Stromal cell of bone marrow (primary cell): ENCODE data around the gene DHX34.
"Not testable (repeated sequence)": the region's sequence is repeated elsewhere in the genome, so short reads cannot be mapped to it uniquely, and the experiment has no call there.

ENCODE experiments used
- DNase-seq: peaks from one replicate; pipeline ENCODE4 v3.0.0-alpha.2; 2012; ENCODE audit warnings: low read depth

DHX34 gene

DNA sequence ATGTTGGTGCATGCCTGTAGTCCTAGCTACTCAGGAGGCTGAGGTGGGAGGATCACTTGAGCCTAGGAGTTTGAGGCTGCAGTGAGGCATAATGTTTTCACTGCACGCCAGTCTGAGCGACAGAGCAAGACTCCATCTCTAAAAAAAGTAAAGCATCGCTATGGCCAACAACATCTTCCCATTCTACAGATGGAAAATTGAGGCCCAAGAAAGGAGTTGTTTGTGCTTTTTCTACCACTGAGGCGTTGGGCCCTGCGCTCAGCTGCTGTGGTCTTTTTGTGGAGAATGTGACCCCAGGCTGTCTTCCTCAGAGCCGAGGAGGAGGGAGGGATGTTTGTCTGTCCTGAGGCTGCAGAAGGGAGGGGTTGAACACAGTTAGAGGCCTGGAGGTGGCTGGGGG lies 17.6 kb upstream of the DHX34 start:
- DNase-seq: no peak

DNA sequence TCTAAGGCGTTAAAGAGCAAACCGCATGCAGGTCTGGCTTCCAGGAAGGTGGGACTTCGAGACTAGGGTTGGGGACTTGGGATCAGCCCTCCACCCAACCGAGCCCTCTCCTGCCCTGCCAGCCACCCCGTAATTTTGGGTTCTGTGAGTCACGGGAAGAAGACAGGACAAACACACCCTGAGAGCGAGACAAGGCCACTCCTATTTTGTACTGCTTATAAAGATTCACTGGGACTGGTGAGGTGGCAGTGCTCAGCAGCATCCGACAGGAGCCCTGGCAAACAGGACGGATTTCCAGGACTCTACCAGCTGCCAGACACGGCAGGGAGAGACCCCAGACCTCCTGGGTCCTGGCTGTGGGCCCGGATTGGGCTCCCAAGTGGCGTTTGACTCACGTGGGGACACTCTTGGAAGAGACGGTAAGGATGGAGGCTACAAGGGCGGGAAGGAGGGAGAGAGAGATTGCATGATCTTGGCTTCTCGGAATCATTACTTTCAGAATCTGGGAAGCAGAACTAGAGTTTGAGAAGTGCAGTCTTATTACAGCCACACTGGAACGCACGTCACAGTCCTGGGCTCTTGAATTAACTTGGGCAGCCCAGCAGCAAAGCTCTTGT lies 17.1 kb upstream of the DHX34 start, which contains the start of gene C5AR2:
Gene C5AR2, plus strand, starts transcription at position 245 of the 617 bp plus-strand sequence. CDS start 8,625 bp downstream, outside the sequence.
- DNase-seq: peak; percentile 40

DNA sequence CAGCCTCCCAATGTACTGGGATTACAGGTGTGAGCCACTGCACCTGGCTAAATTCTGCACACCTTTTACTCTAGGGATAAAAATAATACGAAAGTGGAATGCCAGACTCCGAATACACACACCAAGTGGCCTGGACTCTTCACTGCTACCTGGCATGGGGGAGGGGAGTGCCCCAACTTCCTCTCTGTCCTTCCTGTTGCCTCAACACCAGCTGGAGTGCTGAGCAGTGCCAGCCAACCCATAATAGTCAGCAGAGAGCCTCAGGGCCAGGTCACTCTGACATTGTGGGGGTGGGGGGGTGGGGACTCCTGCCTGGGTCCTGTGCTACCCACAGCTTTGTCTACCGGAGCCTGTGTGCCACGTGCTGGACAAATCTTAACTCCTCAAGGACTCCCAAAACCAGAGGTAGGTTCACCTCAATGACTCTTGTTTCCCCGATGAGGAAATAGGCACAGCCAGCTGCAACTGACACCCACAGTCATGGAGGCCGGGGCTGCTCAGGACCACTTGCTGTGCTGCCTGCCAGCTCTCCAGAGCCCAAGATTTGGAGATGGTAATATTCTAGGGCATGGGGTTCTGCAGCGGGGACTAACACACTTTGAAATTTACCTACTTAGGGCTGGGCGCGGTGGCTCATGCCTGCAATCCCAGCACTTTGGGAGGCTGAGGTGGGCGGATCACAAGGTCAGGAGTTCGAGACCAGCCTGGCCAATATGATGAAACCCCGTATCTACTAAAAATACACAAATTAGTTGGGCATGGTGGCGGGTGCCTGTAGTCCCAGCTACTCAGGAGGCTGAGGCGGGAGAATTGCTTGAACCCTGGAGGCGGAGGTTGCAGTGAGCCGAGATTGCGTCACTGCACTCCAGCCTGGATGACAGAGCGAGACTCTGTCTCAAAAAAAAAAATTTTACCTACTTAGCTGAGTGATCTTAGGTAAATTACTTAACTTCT lies 12.1 kb upstream of the DHX34 start:
- DNase-seq: not testable (repeated sequence)

DNA sequence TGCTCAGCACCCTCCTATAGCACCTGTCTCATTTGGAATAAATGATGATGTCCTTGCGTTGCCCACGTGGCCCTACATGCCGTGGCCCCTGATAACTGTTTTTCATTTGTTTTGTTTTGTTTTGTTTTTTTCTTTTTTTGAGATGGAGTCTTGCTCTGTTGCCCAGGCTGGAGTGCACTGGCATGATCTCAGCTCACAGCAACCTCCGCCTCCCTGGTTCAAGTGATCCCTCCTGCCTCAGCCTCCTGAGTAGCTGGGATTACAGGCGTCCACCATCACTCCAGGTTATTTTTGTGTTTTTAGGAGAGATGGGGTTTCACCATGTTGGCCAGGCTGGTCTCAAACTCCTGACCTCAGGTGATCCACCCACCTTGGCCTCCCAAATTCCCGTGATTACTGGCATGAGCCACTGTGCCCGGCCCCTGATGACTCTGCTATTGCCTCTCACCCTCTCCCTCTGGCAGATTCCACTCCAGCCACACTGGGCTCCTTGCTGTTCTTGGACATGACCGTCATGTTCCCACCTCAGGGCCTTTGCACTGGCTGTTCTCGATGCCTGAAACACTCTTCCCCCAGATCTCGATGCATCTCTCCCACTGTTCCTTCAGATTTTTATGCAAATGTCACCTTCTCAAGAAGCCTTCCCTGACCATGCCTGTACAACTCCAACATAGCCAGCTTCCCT lies 9.8 kb upstream of the DHX34 start:
- DNase-seq: no peak

DNA sequence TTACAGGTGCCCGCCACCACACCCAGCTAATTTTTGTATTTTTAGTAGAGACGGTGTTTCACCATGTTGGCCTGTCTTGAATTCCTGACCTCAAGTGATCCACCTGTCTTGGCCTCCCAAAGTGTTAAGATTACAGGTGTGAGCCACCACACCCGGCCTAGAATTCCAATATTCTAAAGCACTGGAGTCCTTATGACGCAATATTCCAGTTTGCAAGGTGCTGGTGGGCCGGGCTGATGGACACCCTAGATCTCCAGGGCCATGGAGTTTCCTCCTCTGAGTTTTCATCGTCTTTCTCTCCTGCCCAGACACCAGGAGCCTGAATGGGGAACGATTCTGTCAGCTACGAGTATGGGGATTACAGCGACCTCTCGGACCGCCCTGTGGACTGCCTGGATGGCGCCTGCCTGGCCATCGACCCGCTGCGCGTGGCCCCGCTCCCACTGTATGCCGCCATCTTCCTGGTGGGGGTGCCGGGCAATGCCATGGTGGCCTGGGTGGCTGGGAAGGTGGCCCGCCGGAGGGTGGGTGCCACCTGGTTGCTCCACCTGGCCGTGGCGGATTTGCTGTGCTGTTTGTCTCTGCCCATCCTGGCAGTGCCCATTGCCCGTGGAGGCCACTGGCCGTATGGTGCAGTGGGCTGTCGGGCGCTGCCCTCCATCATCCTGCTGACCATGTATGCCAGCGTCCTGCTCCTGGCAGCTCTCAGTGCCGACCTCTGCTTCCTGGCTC lies 8.5 kb upstream of the DHX34 start:
- DNase-seq: no peak

DNA sequence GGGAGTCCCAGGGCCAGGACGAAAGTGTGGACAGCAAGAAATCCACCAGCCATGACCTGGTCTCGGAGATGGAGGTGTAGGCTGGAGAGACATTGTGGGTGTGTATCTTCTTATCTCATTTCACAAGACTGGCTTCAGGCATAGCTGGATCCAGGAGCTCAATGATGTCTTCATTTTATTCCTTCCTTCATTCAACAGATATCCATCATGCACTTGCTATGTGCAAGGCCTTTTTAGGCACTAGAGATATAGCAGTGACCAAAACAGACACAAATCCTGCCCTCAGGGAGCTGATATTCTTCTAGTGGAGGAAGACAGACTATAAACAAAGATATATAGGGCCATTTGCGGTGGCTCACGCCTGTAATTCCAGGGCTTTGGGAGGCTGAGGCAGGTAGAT lies 7.4 kb upstream of the DHX34 start:
- no peak for DNase-seq

DNA sequence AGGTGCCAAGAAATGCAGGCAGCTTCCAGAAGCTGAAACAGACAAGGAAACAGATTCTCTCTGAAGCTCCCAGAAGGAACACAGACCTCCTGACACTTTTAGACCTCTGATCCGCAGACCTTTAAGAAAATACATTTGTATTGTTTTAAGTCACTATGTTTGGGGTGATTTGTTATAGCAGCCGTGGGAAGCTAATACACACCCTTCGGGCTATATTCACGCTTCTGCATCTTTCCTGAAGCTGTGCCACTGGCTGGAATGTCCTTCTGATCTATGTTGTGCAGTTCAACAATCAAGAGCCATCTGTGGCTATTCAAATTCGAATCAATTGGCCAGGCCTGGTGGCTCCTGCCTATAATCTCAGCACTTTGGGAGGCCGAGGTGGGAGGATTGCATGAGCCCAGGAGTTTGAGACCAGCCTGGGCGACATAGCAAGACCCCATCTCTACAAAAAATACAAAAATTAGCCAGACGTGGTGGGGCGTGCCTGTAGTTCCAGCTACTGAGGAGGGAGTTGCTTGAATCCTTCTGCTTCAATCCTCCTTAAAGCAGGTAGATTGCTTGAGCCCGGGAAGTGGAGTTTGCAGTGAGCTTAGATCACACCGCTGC lies 5.8 kb upstream of the DHX34 start:
- DNase-seq: no peak

DNA sequence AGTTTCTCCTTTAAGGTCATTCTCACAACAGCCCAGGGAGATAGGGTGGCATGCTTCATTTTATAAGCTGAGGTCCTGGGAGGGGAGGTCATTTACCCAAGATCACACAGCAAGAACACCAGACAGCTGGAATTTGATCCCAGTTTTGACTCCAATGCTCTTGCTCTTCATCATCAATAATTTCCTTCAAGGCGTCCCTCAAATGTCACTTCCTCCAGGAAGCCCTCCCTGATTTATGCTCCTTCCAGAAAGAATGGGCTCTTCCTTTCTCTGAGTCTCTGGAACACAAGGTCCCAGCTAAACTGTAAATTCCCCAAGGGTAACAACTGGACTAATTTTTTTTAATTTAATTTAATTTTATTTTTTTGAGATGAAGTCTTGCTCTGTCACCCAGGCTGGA lies 4.7 kb upstream of the DHX34 start:
- DNase-seq: no peak

DNA sequence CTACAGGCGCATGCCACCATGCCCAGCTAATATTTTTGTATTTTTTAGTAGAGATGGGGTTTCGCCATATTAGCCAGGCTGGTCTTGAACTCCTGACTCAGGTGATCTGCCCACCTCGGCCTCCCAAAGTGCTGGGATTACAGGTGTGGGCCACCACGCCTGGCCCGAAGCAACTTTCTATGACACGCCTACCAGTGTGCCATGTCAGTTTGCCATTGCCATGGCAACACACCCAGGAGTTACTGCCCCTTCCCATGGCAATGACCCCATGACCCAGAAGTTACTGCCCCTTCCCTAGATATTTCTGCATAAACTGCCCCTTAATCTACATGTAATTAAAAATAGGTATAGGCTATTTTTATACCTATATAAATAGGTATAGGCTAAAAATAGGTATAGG lies 3.1 kb upstream of the DHX34 start:
- not testable (repeated sequence) for DNase-seq

DNA sequence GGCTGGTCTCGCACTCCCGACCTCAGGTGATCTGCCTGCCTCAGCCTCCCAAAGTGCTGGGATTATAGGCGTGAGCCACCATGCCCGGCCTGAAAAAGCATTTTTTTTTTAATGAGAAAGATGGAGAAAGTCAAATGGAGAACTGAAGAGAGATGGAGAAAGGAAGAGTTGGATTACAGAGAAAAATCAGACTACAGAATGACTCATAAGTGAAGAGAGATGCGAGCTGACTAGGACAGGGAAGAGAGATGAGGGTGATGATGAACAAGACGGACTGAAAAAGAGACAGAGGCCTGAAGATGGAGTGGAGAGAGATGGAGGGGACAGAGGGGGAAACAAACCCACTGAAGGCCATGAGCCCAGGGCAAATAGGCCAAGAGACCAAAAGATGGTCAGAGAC lies 1.5 kb downstream of the DHX34 start:
- no peak for DNase-seq

DNA sequence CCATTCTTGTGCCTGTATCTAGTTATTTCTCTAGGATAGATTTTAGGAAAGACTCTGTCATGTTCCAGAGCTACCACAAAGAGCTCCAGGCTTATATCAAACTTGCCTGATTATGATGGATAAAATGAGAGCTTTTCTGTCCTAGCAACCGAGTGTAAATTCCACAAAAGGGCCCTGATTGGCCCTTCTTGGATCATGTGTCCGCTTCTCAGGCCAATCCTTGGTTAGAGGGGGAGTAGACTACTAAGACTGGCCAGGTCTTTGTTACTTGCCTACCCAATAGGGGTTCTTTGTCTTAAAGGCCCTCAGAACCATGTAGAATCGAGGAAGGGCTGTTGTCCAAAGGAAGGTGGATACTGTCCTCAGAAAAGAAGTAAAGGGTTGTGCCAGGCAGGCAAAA lies 2.4 kb downstream of the DHX34 start:
- no peak for DNase-seq

DNA sequence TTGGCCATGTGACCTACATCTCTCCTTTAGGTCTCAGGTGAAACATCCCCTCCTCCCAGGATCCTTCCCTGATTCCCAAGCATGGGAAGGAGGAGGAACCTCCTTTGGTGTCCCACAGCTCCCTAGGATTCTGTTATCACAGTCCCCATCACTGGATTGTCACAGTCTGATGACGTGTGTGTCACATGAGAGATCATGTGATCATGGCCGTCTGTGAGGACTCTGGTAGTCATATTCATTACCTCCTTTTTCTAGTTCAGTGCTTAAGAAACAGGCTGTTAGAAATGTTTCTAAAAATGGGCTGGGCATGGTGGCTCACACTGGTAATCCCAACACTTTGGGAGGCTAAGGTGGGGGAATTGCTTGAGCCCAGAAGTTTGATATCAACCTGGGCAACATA lies 3.0 kb downstream of the DHX34 start:
- DNase-seq: no peak

DNA sequence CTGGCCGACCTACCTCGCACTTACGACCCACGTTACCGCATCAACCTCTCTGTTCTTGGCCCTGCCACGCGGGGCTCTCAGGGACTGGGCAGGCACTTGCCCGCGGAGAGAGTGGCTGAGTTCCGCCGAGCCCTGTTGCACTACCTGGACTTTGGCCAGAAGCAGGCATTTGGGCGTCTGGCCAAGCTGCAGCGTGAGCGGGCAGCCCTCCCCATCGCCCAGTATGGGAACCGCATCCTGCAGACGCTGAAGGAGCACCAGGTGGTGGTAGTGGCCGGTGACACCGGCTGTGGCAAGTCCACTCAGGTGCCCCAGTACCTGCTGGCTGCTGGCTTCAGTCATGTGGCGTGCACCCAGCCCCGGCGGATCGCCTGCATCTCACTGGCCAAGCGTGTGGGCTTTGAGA lies 4.2 kb downstream of the DHX34 start:
- no peak for DNase-seq

DNA sequence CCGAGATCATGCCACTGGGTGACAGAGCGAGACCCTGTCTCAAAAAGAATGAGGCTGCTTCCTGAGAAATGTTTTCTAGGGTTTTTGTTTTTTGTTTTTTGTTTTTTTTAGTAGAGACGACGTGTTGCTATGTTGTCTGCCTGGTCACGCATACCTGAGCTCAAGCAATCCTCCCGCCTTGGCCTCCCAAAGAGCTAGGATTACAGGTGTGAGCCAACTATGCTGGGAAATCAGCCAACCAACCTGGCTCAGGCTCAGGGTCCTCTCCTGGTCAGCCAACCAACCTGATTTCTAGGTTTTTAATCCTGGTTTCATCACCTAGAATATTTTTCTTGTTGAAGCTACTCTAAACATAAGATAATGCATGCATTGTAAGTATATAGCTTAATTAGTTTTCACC lies 7.8 kb downstream of the DHX34 start:
- DNase-seq: no peak

DNA sequence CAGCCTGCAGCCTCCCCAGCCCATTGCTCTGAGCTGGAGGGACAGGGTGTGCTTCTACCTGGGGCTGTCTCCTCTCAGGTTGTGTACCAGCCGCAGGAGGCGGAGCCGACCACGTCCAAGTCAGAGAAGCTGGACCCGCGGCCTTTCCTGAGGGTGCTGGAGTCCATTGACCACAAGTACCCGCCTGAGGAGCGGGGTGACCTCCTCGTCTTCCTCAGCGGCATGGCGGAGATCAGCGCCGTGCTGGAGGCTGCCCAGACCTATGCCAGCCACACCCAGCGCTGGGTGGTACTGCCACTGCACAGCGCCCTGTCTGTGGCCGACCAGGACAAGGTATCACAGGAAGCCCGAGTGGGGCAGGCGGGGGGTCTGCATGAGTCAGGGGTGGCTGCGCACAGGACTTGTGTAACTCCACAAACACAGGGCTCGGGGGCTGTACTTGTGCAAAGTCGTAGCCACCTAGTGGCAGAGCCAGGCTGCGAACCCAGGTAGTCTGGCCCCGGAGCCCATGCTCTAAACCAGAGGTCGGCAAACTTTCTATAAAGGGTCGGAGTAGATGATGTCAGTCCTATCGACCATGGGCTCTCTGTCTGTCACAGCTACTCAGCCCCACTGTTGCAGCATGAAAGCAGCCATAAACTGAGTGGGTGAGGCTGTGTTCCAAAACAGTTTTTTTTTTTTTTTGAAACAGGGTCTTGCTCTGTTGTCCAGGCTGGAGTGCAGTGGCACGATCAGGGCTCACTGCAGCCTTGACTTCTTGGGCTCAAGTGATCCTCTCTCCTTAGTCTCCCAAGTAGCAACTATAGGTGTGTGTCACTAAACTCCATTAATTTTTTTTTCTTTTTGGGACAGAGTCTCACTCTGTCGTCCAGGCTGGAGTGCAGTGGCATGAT lies 8.9 kb downstream of the DHX34 start:
- DNase-seq: no peak

DNA sequence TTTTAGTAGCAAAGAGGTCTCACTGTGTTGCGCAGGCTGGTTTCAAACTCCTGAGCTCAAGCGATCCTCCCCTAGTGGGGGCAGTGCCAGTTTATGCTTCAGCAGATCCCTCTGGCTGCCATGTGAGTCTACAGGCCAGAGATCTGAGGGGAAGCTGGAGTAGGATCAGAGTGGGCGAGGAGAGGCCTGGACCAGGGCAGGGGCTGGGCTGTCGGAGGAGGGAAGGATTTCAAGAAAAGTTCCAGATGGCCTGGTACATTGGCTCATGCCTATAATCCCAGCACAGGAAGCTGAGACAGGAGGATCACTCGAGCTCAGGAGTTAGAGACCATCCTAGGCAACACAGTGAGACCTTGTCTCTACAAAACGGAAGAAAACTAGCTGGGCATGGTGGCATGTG lies 9.8 kb downstream of the DHX34 start:
- no peak for DNase-seq

DNA sequence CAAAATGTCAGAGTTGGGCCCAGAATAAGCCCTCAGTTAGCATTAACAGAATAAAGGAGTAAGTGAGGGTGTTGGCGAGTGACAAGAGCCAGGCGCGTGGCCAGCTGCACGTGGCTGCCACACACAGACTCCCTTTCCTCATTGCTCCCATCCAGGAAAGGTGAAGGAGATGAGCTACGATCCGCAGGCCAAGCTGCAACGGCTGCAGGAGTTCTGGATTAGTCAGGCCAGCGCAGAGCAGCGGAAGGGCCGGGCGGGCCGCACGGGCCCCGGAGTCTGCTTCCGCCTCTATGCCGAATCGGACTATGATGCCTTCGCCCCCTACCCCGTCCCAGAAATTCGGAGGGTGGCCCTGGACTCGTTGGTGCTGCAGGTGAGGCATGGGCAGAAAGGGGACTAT lies 13.2 kb downstream of the DHX34 start:
- DNase-seq: no peak

DNA sequence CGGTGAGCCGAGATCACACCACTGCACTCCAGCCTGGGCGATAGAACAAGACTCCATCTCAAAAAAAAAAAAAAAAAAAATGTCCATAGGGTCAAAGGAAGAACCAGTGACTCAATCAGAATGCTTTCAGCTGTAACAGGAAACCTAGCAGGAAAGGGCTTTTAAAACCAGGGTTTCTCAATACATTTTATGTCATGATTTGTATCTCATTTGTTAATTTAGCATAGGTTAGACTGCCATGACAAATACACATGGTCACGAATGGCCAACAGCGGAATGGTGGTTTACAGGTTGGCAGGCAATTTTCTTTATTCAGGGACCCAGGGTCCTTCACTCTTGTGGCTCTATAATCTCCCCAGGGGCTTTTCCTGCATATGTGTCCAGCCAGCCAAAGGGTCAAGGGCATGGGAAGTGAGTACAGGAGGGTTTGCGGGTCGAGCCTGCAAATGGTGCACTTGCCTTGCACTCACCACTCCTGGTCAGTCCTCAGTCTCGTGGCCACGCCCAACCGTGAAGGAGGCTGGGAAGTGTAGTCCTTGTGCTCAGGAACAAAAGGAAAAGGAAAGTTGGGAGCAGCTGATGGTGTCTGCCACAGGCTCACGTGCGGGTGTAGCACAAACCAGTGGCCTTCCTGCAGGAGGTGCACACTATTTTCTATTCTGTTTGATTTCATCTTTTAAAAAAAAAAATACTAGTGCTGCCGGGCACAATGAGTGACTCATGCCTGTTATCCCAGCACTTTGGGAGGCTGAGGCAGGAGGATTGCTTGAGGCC lies 14.8 kb downstream of the DHX34 start:
- DNase-seq: no peak

DNA sequence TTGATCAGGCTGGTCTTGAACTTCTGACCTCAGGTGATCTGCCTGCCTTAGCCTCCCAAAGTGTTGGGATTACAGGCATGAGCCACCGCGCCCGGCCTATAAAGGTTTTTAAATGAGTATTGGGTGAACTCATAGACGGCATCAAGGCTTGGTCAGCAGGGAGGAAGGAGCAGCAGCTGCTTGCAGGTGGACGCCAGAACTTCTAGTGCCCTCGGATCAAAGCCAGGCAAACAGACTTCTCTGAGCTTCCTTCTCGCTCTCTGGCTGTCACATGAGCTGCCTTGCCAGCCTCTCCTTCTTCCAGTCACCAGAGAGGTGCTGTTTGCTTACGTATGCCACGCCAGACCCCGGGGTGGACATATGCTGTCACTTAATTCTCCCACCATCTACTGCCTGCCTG lies 16.3 kb downstream of the DHX34 start:
- not testable (repeated sequence) for DNase-seq

DNA sequence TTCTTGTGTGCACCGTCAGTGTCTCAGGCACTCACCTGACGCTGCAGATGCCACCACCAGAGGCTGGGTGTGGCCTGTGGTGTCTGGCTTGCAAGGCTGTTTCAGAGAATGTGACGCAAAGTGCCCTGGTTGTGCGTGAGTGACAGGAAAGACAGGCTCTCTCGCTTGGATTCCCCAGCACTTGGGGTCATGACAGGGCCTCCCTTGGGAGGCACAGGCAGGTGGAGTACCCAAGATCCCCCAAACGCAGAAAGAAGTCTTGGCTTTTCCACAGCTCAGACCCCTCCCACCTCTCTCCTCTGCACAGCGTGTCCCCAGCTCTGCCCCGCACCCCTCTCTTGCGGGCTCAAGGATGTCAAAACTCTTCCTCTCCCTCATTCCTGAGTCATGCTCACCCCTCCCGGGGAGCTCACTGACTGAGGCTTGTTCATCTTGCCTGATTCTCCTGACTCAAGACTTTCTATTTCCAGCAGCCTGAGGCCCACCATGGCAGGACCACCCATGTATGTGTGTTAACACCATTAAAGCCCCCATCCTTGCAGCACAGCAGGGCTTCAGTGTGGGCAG lies 21.0 kb downstream of the DHX34 start:
- peak; percentile 71 for DNase-seq
